ENCODE measurements around the gene TFAP2A.

The TFAP2A gene

DNA sequence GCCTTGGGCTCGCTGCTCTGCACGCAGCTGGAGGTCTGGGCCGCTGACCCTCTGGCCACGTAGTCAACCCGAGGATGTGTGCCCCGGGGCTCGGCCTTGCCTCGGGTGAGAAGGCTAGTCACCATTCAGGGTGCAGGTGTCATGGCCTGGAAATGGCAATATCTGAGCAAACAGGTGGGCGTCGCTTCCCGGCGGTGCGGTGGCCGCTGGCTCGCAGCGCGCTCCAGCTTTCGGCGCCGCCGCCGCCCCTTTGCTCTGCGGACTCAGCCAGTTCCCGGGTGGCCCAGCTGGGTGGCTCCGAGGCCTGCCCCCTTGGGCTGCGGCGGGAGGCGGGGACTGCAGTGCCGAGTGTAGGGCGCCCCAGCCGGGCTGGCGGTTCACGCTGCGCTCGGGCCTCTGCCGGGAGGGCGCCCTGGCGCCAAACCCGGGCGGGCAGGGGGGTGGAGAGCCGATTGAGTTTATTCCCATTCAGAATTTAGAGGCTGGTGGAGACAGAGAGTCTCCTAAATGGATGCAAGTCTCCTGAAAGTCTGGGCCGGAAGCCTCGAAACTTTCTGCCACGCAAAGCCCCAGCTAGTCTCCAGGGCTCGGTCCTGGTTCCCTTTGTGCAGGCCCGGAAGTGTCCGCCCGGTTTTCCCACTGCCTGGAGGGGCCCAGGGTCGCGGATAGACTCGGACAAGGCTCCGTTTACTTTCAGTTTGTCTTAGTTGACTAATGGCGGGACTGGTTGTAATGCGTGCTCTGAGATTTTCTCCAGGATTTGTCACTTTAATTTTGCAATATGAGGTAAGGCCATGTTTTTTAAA lies 11.3 kb upstream of the TFAP2A start:
- DNase-seq: no peak

DNA sequence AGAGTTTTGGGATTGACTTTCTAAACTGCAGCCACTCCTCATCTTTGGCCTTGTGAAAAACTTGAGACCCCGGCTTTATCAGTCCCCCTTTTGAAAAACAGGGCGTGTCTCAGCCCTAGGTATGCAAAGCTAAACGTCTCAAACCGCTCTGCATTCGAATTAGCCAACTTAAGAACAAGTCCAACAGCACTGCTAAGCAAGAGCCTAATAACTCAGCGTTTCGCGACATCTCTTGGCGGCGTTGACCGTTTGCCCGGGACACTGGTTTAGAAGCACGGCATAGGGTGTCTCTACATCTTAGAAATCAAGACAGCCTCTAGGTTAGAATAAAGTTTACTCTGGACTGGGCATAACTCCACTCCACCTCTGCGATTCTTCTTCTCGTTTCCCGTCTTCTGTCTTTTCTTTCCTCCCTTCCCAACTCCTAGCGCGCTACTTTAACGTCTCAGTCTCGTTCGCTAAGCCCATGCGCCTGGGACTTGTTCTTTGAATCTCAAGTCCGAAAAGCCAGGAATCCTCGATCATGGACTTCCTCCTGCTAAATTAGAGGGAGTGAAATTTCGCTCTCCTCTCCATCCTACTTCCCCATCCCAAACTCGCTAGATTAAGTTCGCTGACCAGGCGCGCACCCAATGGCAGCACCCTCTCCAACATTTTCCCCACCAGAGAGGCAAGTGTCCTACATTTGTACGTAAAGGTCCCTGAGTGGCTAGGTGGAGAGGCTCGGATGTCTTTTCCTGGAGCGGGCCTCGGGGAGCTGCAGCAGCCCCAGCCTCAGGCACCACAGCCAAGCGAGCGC lies 10.5 kb upstream of the TFAP2A start:
- no peak for DNase-seq

DNA sequence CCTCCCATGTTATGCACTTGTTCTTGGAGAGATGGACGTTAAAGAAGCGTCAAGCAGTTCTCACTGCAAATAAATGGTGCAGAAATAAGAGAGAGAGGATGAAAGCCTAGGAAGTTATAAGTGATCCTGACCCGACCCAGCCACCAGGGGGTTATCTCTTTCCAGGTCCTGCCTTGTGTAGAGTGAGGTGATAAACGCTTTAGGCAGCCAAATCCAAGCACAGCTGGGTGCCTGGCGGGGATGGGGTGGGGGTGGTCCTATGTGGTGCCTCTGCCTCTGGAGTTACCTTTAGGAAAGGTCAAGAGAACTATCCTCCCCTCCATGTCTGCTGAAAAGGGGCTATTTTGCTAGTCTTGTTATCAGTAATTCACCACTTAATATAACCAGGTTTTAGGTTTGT lies 9.2 kb upstream of the TFAP2A start:
- DNase-seq: no peak

DNA sequence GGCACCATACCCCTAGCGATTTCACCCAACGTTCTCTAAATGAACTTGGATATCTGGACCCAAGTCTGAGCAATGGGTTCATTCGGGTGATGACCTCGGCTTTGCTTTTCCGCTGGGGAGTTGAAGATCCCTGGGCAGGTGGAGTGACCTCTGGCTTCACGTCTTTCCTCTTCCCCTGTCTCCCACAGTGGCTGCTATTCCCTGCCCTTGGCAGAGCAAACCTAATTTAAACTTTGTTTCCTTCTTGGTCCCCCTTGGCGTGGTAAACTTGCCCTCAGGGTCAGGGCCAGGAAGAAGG lies 7.8 kb upstream of the TFAP2A start:
- no peak for DNase-seq

DNA sequence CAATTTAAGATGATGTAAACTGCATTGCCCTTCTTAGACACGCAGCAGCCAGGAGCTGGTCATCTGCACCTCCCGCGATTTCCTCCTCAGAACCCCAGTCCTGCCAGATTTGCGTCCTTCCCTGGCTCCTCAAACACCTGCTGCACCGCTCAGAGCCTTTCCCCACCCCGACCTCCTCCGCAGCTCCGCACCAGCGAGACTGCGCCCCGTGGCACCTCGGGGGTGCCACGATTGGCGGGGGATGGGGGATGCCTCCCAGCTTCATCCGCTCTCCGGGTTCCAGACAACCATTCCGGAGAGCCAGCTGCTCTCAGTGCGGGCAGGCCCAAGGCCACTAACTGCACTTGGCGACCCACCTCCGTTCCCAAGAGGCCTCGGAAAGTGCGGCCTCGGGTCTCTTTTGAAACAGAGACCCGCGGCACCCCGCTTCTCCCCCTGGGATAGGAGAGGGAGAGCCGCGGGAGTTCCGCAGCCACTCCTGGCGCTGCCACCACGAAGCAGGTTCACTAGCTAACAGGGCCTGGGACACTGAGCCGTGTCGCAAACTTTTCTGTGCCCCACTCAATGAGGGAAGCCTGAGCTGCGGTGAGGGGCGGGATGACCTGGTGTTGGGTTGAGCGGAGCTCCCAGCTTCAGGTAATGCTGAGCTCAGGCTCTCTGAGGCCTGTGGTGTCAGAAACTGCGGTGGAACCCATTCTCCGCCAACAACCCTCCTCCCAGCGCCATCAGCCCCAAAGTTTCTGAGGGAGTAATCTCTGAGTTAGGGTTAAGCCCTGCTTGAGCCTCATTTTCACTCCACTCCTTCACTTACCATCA lies 7.3 kb upstream of the TFAP2A start:
- DNase-seq: no peak

DNA sequence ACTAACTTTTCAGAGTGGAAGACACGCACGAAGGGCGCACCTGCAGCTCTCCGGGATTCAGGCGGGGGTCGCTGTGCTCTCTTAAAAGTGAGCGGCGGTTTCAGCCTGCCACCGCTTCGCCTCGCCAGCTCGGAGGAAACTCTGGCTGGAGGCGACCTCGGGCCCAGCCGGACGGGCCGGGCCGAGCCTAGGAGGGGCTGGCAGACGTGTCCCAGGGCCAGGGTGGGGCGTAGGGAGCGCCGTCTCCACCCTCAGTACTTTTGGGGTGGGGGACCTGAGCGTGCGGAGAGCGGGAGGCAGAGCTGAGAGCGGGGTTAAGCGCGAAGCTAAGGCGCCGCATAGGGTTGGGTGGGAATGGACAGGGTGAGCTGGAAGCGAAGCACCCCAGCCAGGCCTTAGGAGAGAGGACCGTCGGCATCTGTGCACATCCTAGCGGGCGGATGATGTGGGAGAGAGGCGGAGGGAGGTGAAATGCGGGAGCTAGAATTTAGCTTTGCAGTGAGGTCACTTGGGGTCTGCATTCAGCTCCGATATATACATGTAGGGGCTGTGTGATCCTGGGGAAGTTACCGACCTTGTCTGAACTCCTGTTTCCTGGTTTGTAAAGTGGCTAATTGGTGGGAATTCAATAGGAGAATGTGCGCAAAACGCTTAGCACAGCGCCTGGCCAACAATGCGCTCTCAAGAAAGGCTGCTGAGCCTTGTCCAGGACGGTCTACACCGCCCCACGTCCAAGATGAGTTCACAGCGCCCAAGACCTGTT lies 6.5 kb upstream of the TFAP2A start:
- DNase-seq: no peak

DNA sequence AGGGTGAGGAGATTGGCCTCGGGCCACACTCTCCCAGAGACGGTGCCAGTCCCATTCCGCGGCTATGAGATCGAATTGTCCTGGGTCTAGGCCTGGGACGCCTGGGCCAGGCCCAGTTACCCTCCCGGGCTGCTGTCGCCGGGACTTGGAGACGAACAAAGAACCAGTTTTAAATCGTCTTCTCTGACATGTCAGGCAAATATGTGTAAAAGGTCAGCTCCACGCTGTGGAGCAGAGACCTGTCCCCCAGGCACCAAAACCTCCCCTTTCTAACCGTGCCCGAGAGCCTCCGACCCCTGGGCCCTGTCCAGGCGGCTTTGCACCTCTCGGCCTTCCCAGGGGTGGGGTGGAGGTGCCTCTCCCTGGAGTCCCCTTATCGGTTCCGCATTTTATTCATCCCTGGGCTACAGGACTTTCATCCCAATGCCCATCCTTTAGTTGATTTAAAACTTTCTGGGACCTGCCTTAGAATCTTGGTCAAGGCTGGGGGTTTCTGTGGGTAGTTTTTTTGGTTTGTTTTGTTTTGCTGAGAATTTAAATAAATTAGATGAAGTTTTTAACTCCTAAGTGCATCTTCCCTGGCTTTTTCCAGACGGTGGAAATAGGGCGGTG lies 5.8 kb upstream of the TFAP2A start:
- no peak for DNase-seq

DNA sequence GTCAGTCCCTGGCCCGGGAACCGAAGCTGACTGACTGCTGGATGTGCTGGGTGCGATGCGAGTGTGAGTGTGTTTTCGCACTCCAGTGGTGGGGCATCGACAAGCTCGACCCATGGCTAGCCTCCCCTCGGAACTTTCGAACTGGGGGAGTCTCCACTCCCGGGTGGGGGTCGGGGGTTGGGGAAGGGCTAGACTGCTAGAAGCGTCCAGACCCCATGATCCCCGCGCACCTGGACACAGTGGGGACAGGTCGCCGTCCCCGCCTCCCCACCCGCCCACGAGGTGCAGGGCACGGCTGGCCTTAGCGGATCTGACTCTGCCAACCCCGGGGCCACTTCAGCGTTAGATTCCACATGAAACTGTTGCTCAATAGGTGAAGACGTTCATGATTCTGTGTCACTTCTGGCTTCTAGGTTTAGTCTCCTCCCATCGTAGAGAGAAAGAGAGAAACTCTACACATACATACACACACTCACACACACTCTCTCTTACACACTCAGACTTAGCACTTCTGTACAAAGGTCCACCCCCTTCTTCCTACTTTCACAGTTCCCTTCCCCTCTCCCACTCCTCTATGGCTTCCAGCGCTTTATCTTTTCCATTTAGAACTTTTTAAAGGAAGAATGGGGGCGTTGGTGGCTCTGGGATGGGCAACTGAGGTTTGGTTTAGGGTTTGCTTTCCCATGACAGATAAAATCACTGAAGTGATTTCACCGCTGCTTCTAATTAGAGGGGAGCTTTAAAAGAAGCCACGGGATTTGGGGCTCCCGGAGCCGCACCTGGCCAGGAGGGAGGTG lies 5.1 kb upstream of the TFAP2A start:
- no peak for DNase-seq

DNA sequence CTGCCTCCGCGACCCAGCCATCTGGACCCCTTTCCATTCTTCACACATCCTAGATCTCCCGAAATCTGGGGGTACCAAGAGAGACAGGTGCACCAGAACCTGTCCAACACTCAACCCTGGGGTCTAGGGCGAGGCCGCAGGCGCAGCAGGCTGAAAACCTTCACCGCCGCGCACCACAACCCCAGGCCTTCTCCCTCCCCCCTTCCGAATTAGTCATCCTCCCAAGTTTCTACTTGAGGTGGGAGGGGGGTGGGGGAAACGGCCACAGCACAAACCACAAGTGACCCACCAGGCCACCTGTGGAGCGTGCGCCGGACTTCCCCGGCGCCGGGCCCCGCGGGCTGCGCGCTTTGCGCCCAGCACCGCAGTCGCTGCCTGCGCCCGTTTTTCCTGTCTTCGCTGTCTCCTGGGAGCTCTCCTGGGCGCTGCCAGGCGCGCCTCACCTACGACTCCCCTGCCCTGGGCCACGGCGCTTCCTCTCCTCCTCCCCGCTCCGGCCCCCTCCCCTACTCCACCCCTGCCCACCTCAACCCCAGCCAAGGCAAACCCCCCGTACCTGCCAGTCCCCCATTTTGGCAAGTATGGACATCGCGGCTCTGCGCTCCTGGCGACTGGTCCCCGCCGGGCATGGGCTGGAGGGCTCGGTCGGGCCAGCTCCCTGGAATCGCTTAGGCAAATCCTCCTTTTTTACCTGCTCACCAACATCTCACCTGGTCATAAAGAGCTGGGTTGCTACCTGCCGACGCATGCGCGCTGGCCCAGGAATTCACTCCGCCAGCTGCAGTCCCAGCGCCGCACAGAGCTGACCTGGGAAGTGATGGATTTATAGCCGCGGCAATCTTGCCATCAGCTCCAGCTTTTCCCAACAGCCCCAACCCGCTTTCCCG lies 4.2 kb upstream of the TFAP2A start:
- no peak for DNase-seq

DNA sequence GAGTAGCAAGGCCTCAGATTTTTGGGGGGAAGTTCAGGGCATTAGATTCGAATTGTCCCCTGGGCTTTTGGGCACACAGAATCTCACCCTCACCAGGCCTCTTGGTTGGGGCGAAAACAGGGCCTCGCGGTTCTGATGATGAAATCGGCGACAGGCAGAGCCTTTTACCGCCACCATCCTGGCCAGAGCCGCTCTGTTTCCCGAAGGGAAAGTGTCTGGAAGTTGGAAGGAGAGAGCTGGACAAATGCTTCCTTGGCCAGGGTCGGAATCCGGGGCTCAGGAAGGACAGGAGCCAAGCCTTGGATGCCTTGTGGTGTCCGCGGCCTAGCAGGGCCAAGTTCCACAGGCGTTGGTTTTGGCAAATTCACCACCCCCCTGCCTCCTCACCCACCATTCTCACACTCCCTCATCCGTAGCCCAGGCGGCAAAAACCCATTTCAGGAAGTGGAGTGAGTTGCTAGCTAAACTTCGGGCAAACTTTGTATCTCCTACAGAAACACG lies 3.5 kb upstream of the TFAP2A start:
- DNase-seq: no peak

DNA sequence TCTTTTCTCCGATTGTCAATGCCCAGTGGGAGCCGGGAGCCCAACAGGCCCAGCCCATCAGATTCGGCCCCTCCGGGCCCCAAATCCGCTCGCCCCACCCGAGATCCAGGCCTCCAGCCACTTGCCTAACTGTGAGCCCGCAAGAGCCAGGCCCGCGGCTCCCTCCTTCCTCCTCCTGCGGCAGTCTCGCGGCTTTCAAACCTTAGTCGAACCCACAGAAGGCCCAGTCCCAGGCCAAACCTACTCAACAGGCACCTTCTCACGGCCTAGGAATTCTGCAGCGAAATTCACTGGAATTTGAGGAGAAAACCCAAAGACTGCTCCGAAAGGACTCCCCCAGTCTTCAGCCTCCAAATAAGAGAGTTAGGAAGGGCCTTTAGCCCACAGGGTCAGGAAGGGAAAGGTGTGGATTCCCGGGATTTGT lies 2.8 kb upstream of the TFAP2A start:
- no peak for DNase-seq

DNA sequence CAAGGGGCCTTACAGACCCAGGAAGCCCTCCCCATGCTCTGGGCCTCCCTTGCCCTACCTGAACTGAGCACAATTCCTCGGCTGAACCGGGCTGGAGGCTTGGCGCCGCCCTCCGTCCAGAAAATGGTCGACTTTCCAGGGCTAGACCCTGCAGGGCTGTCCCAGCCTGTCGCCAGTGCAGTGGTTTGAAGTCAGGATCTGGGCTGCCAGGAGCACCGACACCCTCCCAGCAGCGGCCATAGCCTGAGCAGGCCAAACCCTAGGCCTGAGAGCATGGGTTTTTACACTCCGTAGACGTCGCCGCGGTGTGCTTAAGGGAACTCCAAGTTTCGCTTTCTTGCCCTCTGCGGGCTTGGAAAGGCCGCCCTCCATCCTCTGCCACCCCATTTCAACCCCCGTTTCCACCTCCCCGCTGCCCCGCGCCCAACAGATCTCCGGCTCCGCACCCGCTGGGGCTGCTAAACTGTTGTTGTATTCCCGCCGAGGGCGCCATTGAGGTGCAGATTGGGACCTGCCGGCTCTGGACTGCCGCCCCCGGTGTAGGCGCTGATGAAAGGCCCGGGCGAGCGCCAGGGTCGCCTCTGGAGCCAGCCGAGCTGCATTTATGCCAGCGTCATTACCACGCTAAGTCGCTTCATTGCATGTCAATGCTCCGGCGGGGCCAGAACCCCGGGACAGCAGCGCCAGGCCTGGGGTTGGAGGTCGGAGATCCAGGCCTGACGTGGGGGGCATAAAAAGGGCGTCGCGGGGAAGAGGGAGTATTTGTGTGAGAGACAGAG lies 2.2 kb upstream of the TFAP2A start:
- DNase-seq: no peak

DNA sequence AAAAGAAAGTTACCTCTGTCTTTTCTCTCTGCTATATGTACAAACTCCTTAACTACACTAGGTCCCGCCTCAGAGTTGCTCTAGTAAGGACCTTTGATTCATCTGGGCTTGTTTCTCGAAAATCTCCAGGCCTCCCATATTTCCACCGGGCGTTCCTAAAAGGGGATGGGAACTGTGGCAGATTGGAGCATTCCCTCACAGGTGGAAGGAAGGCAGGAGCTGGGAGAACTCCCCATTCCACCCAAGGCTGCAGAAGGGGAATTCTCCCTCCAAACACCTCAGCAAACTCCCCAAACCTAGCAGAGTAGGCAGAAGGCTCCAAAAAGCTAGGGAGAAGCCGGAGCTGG lies 1.6 kb upstream of the TFAP2A start:
- DNase-seq: no peak

DNA sequence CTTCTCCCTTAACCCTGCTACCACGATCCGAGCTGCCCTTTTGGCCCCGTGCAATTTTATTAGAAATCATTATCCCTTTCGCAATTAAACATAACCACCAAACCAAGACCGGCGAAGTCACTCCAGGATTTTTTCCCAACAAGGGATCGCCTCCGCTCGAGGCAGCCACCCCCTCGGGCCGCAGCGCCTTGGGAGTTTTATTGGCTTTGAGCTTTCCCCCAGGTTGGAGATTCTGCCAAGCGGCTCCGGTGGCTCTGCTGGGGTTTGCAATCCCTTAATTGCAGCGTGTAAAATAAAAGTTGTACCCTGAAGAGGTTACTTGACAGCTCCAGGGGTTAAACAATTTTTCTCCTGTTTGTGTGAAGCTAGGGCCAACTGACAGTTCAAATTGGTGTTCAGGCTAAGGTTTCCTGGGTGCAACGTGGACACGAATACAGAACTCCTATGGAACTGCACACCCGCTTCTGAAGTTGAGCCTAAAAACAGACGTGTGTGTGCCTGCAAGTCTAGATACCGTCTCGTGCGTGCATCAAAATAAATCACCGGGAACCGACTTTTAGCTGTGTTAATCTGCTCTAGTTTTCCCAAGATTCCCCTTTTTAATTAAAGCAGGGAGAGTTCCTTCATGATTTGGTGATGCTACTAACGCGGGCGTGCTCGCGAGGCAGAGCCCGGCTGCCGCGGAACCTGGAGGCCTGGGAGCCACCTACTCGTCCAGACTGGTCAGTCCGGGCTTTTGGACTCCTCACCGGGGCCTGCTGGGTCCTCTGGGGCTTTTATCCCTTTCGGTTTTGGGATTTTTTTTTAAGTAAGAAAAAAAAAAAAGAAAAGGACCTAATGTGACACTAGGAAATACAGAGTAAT lies 975 bp upstream of the TFAP2A start:
- DNase-seq: no peak

DNA sequence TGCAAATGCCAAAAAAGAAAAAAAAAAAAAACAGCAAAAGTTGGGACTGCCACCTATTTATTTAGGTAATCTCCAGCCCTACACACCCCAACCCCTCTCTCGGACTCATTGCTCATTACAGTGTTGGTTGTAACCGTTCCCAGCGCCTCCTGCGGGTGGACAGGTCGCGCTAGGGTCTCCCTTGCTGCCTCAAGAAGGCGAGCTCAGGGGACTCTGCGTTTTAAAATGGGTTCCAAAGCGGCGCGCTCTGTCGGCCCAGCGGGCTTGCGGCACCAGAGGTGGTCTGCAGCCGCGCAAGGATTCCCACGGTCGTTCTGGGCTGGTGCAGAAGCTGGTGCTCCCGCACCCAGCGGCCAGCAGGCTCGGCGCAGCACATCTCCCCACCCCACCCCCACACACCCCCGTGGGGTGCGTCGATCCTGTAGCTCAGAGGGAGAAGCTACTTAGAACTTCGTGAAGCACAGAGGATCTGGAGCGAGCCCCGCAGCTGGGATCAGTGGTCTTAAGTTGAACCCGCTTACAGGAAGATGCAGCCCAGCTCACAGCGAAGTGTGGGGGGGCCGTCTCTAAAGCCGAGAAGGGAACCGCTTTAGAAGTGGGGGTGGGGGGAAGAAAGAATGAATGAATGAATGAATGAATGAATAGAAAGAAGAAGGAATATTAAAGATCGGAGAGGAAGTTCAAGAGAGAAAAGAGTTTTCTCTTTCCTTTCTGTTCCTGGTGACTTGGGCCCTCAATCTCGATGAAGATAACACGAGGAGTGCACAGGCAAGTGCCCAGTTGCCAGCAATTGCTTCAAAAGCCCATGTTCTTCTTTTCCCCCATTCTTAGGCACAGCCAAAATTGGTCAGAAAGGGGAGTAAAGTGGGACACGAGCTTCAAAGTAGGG lies 780 bp downstream of the TFAP2A start:
- no peak for DNase-seq

DNA sequence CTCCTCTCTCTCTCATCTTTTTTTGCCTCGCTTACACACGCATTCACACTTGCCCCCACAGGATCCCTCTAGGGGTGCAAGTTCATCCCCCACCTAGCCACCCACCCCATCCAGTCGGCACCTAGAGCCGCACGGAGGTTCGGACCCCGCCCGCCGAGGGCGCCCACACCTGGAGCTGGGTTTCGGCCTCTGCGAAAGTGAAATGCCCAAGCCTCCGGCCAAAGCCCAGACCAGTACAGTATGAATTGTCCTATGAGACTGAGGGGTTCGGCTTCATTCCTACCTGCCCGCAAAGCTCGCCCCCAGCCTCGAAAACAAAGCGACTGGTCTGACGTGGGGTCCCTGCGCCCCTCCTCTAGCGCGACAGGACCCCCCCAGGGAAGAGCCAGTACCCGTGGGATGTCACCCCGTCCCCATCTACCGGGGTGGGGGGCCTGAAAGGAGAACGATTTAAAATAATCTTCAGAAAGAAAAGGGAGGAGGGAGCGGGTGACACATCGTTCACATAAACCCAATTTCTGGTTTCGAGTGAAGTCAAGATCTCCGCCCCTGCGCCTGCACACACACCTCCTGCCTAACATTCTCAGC lies 1.5 kb downstream of the TFAP2A start:
- DNase-seq: no peak

Measured in activated CD4-positive, alpha-beta T cell treated with anti-CD3 and anti-CD28 coated beads for 4 hours (primary cell).